Activated T-helper 1 cell treated with anti-CD3 and anti-CD28 coated beads, Interleukin-12 subunit alpha, Interleukin-12 subunit beta, Interleukin-2, Interleukin-4 antibody, amounts not matched to agents 30 ng/mL and 10 ng/mL and 1 ng/mL, durations not matched to agents 14 hours and 24 hours and 36 hours (primary cell): Measurements from ENCODE around the gene RCHY1. TPM values are rescaled to one million over a fixed set of nuclear protein-coding genes. Genes with fewer than 3 reads are reported as not detected.
"Not testable (repeated sequence)": the region's sequence is repeated elsewhere in the genome, so short reads cannot be mapped to it uniquely, and the experiment has no call there.

ENCODE experiments used
- DNase-seq: peaks from one replicate; pipeline ENCODE4 v3.0.0; 2021; ENCODE audit warnings: low spot score
- H3K27ac Mint-ChIP-seq: one replicate; pipeline ENCODE4 v1.8.0; 2021; ENCODE audit warnings: mild to moderate bottlenecking, mixed read lengths
- H3K27me3 Mint-ChIP-seq: one replicate; pipeline ENCODE4 v1.8.0; 2022; ENCODE audit warnings: mild to moderate bottlenecking, moderate library complexity, mixed read lengths; ENCODE audit not compliant: insufficient read depth
- H3K36me3 Mint-ChIP-seq: one replicate; pipeline ENCODE4 v1.8.0; 2021; ENCODE audit warnings: low read depth, mixed read lengths
- H3K4me1 Mint-ChIP-seq: one replicate; pipeline ENCODE4 v1.8.0; 2021; ENCODE audit warnings: low read depth, mixed read lengths
- H3K4me3 Mint-ChIP-seq: one replicate; pipeline ENCODE4 v1.8.0; 2021; ENCODE audit warnings: mild to moderate bottlenecking, moderate library complexity, mixed read lengths
- H3K9me3 Mint-ChIP-seq: one replicate; pipeline ENCODE4 v1.8.0; 2021; ENCODE audit warnings: mixed read lengths
- intact Hi-C: fragments of 100-400 bp; cut with micrococcal nuclease; formaldehyde crosslinking; loops from one replicate; pipeline ENCODE4 v1.15.1; 2024
- total RNA-seq: library from RNA; stranded (reverse); gene quantifications from 2 replicates; pipeline ENCODE4 v1.2.3, GENCODE V29; 2022

RCHY1 gene
- total RNA-seq, 1 donor from 2014 or later: 25.6 TPM

DNA sequence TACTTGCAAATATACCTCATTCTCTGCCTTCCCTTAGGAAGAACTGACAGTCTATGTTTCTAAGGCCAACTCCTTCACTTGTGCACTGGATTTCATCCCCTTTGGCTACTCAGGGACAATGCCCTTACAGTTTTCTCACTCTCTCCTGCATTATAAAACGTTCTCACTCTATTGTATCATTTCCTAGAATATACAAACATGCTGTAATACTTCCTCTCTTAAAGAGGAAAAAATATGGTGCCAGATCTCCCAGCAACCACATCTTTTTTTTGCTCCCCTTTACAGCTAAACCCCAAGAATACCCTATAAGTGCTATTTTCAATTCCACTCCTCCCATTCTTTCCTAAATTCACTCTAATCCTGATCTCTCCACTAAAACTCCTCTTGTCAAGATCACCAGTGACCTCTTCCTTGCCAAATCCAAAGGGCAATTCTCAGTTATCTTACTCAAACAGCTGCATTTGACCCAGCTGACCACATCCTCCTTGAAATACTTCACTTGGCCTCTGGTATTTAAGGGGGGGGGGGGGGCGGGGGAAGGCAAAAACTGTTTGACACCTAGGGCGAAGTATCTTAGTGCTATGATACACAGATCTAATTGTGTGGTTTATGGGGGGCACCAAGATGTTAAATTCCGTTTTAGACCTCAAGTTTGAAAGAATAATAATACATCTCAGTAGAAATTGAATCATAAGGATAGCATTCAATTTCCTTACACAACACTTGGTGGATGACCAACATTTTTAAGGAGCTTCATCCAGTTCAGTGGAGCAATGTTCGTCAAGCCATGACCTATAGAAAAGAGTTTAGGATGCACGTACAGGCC, 1.6 kb downstream of the RCHY1 start:
- H3K27ac Mint-ChIP-seq: peak overlapping the region; percentile 62

GRCh38 chr4:75511841-75512240, 2.4 kb downstream of the RCHY1 start:
- Mint-ChIP-seq H3K4me3 (no peak overlapping the region), H3K36me3 (peaks cover 24% of the 10 kb centered on the region), H3K9me3 (no peaks in the 10 kb centered on the region), H3K4me1 (peaks cover 48% of the 10 kb centered on the region), H3K27me3 (no peaks in the 10 kb centered on the region), H3K27ac (no peak overlapping the region)
- no peak for DNase-seq
- intact Hi-C loops: loop anchor here (10.0 kb wide), 4 partner anchors 543 to 1643 kb away; partner anchors contain the start of genes CCNG2, MTHFD2L and STBD1

More for the DNA sequence above, 1.6 kb downstream of the RCHY1 start:
- intact Hi-C loops: loop anchor here (10.0 kb wide), 4 partner anchors 542 to 1642 kb away; partner anchors contain the start of genes CCNG2, MTHFD2L and STBD1
- no peak for DNase-seq
- Mint-ChIP-seq H3K4me1 (peaks cover 43% of the 10 kb centered on the region), H3K9me3 (no peaks in the 10 kb centered on the region), H3K27me3 (no peaks in the 10 kb centered on the region), H3K36me3 (peaks cover 21% of the 10 kb centered on the region), H3K4me3 (no peak overlapping the region)

DNA sequence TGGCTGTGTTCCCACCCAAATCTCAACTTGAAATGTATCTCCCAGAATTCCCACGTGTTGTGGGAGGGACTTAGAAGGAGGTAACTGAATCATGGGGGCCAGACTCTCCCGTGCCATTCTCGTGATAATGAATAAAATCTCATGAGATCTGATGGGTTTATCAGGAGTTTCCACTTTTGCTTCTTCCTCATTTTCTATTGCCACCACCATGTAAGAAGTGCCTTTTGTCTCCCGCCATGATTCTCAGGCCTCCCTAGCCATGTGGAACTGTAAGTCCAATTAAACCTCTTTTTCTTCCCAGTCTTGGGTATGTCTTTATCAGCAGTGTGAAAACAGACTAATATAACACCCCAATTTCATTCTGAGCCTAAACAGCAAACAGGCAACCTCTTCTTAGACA, 4.6 kb downstream of the RCHY1 start:
- H3K9me3 Mint-ChIP-seq, intact Hi-C loops: not testable (repeated sequence)

DNA sequence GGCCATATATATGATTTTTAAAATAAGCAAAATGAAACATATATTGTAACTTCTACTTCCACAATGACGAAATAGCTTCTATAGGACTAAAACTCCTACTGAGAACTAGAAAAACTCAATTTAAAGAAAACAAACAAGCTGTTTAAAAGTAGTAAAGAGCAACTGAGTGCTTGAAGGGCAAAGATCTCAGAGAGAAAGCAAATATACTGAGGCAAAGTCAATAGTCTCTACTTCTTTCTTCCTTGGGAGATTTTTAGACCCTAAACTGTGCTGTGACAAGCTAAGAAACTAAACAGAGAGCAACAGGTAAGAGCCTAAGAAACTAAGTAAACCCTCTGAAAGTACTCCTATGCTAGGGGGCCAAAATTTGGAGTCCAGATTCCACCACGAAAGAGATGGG, 8.6 kb downstream of the RCHY1 start:
- Mint-ChIP-seq H3K27ac (no peak overlapping the region), H3K9me3 (no peaks in the 10 kb centered on the region), H3K27me3 (no peaks in the 10 kb centered on the region), H3K4me1 (peaks cover 25% of the 10 kb centered on the region), H3K36me3 (peaks cover 29% of the 10 kb centered on the region), H3K4me3 (no peak overlapping the region)
- intact Hi-C loops: no loop called here
- no peak for DNase-seq

More for the DNA sequence above, 4.6 kb downstream of the RCHY1 start:
- not testable (repeated sequence) for H3K4me3 Mint-ChIP-seq, H3K27ac Mint-ChIP-seq, H3K27me3 Mint-ChIP-seq, DNase-seq
- H3K4me1 Mint-ChIP-seq: peaks cover 30% of the 10 kb centered on the region
- H3K36me3 Mint-ChIP-seq: peaks cover 27% of the 10 kb centered on the region

GRCh38 chr4:75502671-75503070, 11.5 kb downstream of the RCHY1 start:
- Mint-ChIP-seq H3K4me3 (no peak overlapping the region), H3K27me3 (no peaks in the 10 kb centered on the region), H3K4me1 (peaks cover 20% of the 10 kb centered on the region), H3K36me3 (peaks cover 42% of the 10 kb centered on the region), H3K27ac (no peak overlapping the region), H3K9me3 (peaks cover 15% of the 10 kb centered on the region)
- intact Hi-C loops: no loop called here
- DNase-seq: no peak

DNA sequence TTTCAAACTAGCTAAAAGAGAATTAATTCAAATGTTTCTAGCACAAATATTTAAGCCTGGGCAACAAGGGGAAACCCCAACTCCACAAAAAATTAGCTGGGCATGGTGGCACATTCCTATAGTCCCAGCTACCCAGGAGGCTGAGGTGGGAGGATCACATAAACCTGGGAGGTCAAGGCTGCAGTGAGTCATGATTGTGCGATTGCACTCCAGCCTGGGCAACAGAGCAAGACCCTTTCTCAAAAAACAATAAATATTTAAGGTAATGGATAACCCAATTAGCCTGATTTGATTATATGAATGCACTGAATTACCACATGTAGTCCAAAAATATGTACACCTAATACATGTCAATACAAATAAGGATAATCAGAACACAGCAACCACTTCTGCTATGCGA, 14.3 kb downstream of the RCHY1 start:
- intact Hi-C loops: no loop called here
- H3K4me1 Mint-ChIP-seq: peaks cover 28% of the 10 kb centered on the region
- no peaks in the 10 kb centered on the region for H3K27me3 Mint-ChIP-seq
- peaks cover 36% of the 10 kb centered on the region for H3K36me3 Mint-ChIP-seq
- no peak for DNase-seq
- H3K4me3 Mint-ChIP-seq: no peak overlapping the region
- H3K27ac Mint-ChIP-seq: no peak overlapping the region
- H3K9me3 Mint-ChIP-seq: peaks cover 15% of the 10 kb centered on the region

- intact Hi-C loops: no loop called here
- peaks cover 35% of the 10 kb centered on the region for H3K36me3 Mint-ChIP-seq
- H3K27me3 Mint-ChIP-seq: no peaks in the 10 kb centered on the region
- H3K9me3 Mint-ChIP-seq: peaks cover 15% of the 10 kb centered on the region
- no peak overlapping the region for H3K4me3 Mint-ChIP-seq
- H3K27ac Mint-ChIP-seq: no peak overlapping the region
- H3K4me1 Mint-ChIP-seq: peaks cover 28% of the 10 kb centered on the region
- DNase-seq: no peak
These were observed 16.2 kb downstream of the RCHY1 start for GRCh38 chr4:75498041-75498440.

- intact Hi-C loops: no loop called here
These were observed 17.1 kb downstream of the RCHY1 start for GRCh38 chr4:75497133-75497532.

GRCh38 chr4:75496406-75496805, 17.8 kb downstream of the RCHY1 start:
- no peak for DNase-seq
- H3K9me3 Mint-ChIP-seq: peaks cover 15% of the 10 kb centered on the region
- H3K4me1 Mint-ChIP-seq: peaks cover 28% of the 10 kb centered on the region
- H3K27me3 Mint-ChIP-seq: no peaks in the 10 kb centered on the region
- no peak overlapping the region for H3K27ac Mint-ChIP-seq
- no peak overlapping the region for H3K4me3 Mint-ChIP-seq
- peaks cover 42% of the 10 kb centered on the region for H3K36me3 Mint-ChIP-seq
- intact Hi-C loops: no loop called here

More at GRCh38 chr4:75497133-75497532, 17.1 kb downstream of the RCHY1 start:
- Mint-ChIP-seq H3K27me3 (no peaks in the 10 kb centered on the region), H3K36me3 (peaks cover 40% of the 10 kb centered on the region), H3K27ac (no peak overlapping the region), H3K4me1 (peaks cover 28% of the 10 kb centered on the region), H3K9me3 (peaks cover 15% of the 10 kb centered on the region), H3K4me3 (no peak overlapping the region)
- DNase-seq: no peak

DNA sequence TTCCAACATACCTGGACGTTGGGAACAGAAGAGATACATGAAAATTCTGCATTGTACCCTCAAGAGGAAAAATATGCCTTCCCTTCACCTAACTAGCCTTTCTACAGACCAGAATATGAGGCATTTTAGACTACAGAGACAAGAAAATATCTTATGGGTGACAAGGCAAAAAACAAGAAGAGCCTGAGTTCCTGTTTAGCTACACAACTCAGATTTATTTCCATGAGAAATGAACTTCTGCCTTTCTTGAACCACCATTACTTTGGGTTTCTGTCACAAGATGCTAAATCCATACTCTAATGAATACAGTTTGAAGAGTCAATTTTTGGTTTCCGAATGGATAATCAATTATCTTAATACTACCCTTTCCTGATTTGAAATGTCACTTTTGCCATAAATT, 18.7 kb downstream of the RCHY1 start:
- Mint-ChIP-seq H3K36me3 (peaks cover 44% of the 10 kb centered on the region), H3K27ac (no peak overlapping the region), H3K9me3 (peaks cover 15% of the 10 kb centered on the region), H3K27me3 (no peaks in the 10 kb centered on the region), H3K4me3 (no peak overlapping the region), H3K4me1 (peaks cover 28% of the 10 kb centered on the region)
- intact Hi-C loops: no loop called here
- DNase-seq: no peak

DNA sequence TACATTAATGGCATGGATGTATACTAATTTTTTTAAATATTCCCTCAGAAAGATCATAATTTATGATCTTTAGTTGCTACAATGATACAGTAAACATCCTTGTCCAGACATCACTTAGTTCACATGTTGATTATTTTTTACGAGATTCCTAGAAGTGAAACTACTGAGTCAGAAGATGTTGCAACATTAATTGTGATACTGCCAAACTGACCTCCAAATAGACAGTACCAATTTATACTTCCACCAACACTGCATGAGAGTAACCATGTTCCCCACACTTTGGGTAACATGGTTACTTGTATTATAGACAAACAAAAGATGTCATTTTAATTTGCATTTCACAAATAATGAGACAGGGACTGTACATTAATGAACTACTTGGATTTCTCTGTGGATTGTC, 19.6 kb downstream of the RCHY1 start:
- DNase-seq: no peak
- H3K4me3 Mint-ChIP-seq: no peak overlapping the region
- no peaks in the 10 kb centered on the region for H3K27me3 Mint-ChIP-seq
- H3K9me3 Mint-ChIP-seq: peaks cover 13% of the 10 kb centered on the region
- no peak overlapping the region for H3K27ac Mint-ChIP-seq
- intact Hi-C loops: no loop called here
- H3K4me1 Mint-ChIP-seq: peaks cover 26% of the 10 kb centered on the region
- peaks cover 41% of the 10 kb centered on the region for H3K36me3 Mint-ChIP-seq

DNA sequence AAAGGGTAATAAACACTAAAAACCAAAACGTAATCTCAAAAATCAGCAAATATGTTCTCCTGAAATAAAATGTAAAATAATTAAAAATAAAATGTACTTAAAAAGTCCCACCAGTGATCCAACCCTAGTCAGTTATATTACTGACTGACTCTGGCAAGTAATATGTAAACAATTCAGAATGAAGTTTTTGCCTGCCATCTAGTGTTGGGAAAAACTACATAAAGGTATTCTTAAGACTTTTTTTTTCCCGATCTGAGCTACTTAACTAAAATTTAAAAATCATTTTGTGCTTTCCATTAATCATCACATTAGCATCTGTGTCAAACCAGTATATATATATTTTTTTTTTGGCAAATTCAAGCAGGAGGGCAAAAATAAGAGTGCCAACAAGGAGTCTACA, 24.0 kb downstream of the RCHY1 start:
- Mint-ChIP-seq H3K9me3 (no peaks in the 10 kb centered on the region), H3K27me3 (no peaks in the 10 kb centered on the region), H3K4me1 (no peaks in the 10 kb centered on the region), H3K27ac (no peak overlapping the region), H3K36me3 (peaks cover 20% of the 10 kb centered on the region), H3K4me3 (no peak overlapping the region)
- DNase-seq: no peak
- intact Hi-C loops: no loop called here

GRCh38 chr4:75484190-75484589, 30.0 kb downstream of the RCHY1 start:
- Mint-ChIP-seq H3K9me3 (no peaks in the 10 kb centered on the region), H3K4me1 (no peaks in the 10 kb centered on the region), H3K27me3 (no peaks in the 10 kb centered on the region), H3K4me3 (no peak overlapping the region), H3K36me3 (peaks cover 31% of the 10 kb centered on the region), H3K27ac (no peak overlapping the region)
- intact Hi-C loops: no loop called here
- no peak for DNase-seq
